DMS53 (cell line): ENCODE results near the gene PKD1.
"Not testable (repeated sequence)": the region's sequence is repeated elsewhere in the genome, so short reads cannot be mapped to it uniquely, and the experiment has no call there.

ENCODE experiments used
- DNase-seq: peaks from one replicate; lab custom pipeline; 2025; lab: John Stamatoyannopoulos, UW

Gene PKD1

DNA sequence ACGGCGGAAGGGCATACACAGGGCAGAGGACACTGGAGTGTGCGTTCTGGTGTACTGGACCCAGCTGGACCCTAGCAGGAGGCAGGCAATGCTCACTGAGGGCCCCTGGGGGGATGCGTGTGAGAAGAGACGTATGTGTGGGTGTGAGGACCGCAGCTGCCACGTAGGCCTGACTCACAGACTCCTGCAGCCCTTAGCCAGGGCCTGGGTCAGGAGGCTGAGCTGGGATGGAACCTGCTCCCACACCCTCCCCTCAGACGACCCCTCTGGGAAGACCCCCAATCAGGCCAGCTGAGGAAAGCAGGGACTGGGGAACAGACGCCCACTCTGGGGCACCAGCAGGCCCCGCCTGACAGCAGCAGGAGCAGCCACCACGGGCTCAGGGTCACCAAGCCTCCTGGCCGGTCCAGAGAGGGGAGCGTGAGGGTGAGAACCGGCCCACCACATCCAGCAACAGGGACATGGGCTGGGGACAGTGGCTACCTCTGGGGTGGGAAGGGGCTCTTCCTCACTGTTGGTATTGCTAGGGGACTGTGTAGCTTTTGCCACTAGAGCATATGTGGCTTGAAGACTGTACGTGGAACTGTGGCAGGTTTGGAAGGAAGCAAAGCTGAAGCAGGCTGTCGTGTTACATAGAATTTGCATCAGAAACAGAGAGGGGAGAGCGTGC lies 28.4 kb downstream of the PKD1 start:
- DNase-seq, result not testable (repeated sequence)

GRCh38 chr16:2106211-2106610 lies 29.5 kb downstream of the PKD1 start:
- not testable (repeated sequence) for DNase-seq

GRCh38 chr16:2105769-2106168 lies 29.9 kb downstream of the PKD1 start:
- not testable (repeated sequence) for DNase-seq

- not testable (repeated sequence) for DNase-seq
Measured at GRCh38 chr16:2105291-2105690, 30.4 kb downstream of the PKD1 start.

DNA sequence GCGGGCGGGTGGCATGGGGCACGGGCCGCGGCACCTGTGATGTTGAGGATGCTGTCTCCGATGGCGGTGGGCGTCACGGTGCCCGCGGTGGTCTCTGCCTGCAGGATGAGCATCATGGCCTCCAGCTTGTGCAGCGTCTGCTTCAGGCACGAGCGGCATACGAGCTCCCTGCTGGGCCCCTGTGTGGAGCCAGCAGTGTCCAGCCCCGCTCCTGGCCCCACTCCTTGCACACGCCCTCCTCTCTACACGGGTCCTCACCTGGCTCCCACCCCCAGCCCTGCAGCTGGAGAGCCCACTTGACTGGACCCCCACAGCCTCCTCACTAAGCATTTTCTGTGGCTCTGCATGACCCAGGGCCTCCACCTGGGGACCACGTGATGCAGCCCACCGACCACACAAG lies 31.2 kb downstream of the PKD1 start:
- not testable (repeated sequence) for DNase-seq

DNA sequence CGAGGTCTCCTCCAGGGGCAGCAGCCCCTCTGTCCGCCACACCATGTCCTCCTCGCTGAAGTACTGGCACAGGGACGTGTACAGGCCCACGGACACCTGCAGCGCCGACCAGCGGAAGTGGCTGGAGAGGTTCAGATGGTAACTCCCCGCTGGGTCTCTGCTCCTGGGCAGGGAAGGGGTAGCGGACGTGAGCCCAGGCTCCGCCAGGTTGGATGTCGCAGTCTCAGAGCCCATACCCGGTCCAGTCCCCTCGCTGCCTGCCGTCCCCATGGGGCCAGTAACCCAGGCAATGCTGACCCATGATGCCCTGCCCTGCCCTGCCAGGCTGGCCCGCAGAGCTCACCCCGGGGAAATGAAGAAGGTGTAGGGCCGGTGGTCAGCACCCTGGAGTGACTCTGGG lies 33.2 kb downstream of the PKD1 start:
- DNase-seq, result no peak

DNA sequence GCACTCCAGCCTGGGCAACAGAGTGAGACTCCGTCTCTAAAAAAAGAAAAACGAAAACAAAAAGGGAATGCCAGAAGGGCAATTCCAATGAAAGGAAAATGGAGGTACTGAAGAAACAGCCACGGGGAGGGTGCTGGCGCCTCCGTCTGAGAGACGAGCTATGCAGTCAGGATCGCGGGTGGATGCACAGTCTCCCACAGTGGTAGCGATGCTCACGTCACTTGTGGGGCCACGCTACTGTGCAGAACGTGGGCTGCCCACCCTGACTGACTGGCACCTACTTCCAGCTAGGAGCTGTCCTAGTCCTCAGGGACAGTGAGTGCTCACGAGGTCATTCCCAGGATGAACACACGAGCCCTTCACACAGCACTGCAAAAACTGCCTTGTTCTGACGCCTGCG lies 34.1 kb downstream of the PKD1 start:
- not testable (repeated sequence) for DNase-seq

GRCh38 chr16:2097689-2098088 lies 38.0 kb downstream of the PKD1 start:
- DNase-seq, result not testable (repeated sequence)

GRCh38 chr16:2096853-2097595 lies 38.7 kb downstream of the PKD1 start:
- DNase-seq, result no peak

- no peak for DNase-seq
Measured at GRCh38 chr16:2095918-2096582, 39.6 kb downstream of the PKD1 start.

GRCh38 chr16:2095315-2095853 lies 40.3 kb downstream of the PKD1 start:
- DNase-seq, result no peak

- DNase-seq, result no peak
Measured at GRCh38 chr16:2093793-2094192, 41.9 kb downstream of the PKD1 start.

DNA sequence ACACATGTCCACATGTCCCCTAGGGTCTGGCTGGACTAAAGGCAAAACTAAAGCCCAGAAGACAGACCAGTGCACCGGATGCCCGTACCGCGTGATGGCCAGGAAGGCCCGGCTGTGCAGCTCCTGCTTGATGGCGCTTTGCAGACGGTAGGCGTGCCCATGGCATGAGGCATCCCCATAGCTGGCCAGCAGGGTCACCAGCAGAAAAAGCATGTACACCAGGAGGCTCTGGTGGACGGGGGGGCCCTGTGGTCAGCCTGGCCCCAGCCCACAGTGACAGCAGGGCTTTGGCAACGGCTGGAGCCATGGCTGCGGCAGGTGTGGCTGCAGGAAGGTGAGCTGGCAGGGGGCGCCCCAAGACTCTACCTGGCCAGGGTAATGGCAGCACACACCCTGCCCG lies 42.8 kb downstream of the PKD1 start:
- peak; percentile 34 for DNase-seq

DNA sequence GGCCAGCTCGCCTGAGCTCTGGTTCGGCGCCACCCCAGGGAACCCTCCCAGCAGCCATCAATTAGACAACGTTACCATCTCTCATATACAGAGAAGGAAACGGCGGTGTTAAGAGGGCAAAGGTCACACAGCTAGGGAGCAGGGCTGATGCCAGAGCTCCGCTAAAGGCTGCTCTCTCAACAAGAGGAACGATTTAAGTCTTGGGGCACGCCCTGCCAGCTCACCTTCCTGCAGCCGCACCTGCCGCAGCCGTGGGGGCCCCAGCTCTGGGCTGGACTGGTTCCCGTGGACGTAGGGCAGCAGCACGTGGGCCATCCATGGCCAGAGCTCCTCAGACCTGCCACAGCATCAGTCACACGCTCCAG lies 43.5 kb downstream of the PKD1 start:
- peak; percentile 69 for DNase-seq

DNA sequence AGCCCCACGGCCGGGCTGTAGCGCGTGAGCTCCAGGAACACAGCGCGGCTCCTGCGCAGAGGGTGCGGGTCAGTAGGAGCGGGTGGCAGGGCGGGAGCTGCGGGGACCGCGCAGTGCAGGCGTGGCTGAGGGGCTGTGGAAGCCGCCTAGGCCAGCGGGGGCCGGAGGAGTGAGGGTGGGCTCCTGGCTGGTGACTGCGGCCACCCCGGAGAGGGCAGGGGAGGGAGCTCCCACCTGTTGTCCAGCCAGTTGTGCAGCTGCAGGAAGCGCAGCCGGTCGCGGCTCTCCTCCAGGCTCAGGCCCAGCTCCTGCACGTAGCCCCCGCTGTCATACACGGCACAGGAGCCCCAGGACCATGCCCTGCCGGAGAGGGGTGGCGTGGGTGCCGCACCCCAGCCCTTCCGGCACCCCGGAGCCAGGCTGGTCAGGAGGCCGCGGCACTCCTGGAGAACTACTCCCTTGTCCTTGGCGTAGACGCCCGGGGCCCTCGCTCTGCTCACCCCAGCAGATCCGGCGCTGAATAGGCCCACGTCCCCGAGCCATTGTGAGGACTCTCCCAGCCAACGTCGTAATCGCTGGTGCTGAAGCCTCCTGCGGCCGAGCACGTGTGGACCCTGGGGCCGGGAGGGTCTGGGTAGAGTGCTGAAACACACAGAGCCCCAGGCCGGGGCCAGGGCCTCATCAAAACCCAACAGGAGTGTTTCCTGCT lies 44.0 kb downstream of the PKD1 start:
- peak; percentile 69 for DNase-seq

DNA sequence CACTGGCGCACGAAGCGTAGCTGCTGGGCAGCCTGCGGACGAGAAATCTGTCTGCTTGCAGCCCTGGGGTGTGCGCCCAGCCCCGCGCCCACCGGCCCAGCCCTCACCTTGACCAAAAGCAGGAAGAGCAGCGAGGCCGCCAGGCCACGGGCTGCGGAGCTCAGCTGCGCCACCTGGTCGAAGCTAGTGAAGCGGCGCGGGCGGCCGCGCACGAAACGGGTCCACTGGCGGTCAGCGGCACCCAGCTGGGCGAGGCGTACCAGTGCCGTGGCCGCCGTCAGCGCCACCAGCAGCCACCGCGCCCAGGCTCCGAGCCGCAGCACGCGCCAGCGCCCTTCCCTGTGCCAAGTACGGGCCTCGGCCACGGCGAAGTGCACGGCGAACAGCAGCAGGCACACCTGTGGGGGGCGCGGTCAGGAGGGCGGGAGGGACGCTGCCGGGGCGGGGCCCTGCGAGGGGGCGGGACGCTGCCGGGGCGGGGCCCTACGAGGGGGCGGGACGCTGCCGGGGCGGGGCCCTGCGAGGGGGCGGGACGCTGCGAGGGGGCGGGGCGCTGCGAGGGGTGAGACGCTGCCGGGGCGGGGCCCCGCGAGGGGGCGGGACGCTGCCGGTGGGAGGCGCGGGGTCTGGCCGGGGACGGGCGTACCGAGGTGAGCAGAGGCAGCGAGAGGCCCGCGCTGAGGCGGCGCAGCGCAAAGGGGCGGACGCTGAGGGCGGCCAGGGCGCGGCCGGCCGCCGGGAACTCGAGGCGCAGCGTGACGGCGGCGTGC lies 44.7 kb downstream of the PKD1 start:
- peak; percentile 95 for DNase-seq

- DNase-seq, result peak; percentile 76
Measured at GRCh38 chr16:2090481-2090776, 45.3 kb downstream of the PKD1 start.

- DNase-seq, result peak; percentile 21
Measured at GRCh38 chr16:2089706-2090480, 45.8 kb downstream of the PKD1 start.

DNA sequence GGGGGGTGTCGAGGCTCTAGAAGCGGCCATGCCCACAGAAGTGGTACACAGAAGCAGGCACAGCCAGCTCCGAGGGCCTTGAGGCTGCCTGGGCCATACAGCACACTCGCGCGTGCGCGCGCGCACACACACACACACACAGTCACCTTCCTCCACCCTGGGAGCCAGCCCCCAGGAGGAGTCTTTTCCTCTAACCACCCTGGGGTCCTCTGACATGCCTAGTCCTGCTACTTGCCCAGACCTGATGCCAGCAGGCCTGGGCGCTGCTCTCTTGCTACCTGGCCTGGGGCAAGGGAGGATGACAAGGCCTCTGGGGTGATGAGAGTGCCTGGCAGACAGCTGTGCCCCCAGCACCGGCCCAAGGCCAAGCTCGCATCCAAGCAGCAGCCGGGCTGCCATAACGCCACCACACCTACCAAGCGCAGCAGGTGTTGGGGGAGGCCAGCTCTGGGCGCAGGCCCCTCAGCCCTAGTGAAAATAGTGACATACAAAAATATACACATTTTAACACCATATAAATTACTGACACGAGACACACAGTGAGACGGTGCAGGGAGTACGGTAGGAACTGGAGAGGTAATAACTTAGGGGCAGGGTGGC lies 46.8 kb downstream of the PKD1 start:
- DNase-seq, result no peak
